HG03175 (cell line): ENCODE measurements around the gene ACVR1.

ENCODE experiments used
- ATAC-seq: cut with Tn5 transposase; IDR thresholded peaks from one replicate; pipeline ENCODE4 v1.9.1; 2021; ENCODE audit warnings: mild to moderate bottlenecking, moderate library complexity; ENCODE audit not compliant: unreplicated experiment

Gene ACVR1

GRCh38 chr2:157857881-157858280 is 18.2 kb downstream of the ACVR1 start:
- ATAC-seq, result no peak

- ATAC-seq, result no peak
Observed at GRCh38 chr2:157856187-157856515, 20.0 kb downstream of the ACVR1 start.

GRCh38 chr2:157853820-157854219 is 22.3 kb downstream of the ACVR1 start:
- no peak for ATAC-seq

GRCh38 chr2:157853211-157853610 is 22.9 kb downstream of the ACVR1 start:
- ATAC-seq, result no peak

DNA sequence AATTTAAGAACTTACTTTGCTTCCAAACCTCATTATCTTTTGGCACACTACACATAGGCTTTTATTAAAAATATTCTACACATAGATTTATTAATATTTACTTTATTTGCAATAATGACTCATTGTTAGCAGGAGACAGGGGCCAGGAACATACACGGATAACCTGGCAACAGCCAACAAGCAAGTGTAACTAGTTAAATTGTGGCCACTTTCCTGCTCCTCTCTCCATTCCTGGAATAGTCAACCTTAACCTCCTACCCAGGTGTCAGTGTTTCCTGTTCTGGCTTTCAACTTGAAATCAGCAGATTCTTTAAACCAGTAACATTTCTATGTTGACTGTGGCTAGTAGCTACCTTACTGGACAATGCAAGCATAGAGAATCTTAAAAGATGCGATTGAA is 26.5 kb downstream of the ACVR1 start:
- no peak for ATAC-seq

GRCh38 chr2:157848213-157848612 is 27.9 kb downstream of the ACVR1 start:
- no peak for ATAC-seq

- ATAC-seq, result no peak
Observed at GRCh38 chr2:157845081-157845480, 31.0 kb downstream of the ACVR1 start.

DNA sequence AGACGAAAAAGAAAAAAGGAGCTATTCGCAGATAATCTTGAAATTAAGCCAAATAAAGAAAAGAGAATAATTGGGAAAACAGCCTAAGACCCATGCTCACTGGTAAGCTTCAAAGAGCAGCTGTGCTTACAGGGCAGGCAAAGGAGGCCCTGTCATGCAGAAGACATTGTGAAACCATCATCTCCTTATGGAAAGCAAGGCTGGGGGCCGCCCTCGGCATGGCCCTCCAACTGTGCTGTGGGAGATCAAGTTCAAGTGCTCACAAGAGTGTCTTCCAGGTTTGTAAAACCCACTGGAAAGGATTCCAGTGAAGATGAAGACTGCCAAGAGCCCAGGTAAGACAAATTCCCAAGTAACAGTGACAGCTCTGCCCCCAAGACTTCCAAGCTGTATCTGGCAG is 32.2 kb downstream of the ACVR1 start:
- ATAC-seq, result no peak

GRCh38 chr2:157843081-157843480 is 33.0 kb downstream of the ACVR1 start:
- no peak for ATAC-seq

DNA sequence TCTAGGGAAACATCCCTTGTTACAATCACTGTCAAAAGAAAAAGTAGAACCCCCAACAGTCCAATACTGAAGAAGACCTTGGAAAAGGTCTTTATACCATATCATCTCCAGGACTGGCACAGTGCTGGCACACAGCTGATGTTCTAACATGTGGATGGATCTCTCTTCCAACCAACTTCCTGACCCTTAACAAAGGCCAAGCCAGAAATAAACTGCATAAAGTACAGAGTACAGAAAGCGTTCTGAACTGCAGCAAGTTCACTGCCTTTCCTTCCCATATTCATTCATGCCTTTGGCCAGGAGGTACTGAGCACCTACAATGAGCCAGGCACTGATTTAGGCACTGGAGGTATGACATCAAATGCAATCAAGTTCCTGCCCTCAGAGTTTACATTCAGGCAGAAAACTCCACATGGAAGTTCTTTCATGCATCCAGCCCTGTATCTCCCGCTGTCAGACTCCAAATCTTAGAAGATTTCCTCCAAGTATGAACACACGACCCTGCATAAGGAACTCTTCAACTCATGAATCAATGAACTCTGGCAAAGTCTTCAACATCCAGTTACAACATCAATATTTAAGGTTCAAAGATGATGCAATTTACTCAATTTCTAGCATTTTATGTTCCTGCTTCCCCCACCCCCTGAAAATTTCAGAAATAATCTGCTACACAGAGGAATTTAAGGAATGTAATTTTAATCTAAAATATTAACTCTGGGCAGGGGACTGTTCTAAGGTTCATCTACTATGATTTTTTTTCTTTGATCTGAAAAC is 33.8 kb downstream of the ACVR1 start:
- ATAC-seq, result no peak

DNA sequence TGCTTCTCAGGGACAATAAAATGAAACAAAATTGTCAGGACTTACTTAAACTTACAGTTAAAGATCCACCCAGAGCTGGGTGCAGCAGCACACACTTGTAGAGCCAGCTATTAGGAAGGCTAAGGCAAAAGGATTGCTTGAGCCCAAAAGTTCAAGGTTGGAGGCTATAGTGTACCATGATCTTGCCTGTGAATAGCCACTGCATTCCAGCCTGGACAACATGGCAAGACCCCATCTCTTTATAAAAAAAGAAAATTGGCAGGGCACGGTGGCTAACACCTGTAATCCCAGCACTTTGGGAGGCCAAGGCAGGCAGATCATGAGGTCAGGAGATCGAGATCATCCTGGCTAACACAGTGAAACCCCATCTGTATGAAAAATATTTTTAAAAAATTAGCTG is 34.6 kb downstream of the ACVR1 start:
- no peak for ATAC-seq

DNA sequence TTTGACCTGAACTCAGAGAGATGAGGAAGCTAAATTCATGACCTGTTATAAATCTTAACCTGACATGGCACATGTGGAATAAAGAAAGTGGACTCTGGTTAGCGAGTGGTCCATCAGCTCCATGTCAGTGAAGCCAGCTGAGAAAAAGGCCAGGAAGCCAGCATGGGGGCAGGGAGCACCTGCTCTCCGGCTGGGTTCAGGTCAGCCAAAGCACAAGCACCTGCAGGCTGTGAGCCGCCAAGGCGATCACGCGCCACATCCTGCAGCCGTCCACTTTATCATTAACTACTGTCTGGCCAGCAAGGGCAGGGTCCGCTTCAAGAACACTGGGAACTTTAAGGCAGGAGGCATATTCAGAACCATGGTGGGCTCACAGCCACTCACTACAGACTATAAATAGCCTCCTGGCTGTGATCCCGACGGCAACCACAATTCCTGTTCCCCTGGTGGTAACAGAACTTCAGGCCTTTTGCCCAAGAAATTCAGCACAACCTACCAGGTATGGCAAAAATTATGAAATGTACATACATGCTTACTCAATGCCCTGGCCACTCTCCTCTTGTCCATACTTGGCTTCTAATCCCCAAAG is 35.5 kb downstream of the ACVR1 start:
- ATAC-seq, result no peak

DNA sequence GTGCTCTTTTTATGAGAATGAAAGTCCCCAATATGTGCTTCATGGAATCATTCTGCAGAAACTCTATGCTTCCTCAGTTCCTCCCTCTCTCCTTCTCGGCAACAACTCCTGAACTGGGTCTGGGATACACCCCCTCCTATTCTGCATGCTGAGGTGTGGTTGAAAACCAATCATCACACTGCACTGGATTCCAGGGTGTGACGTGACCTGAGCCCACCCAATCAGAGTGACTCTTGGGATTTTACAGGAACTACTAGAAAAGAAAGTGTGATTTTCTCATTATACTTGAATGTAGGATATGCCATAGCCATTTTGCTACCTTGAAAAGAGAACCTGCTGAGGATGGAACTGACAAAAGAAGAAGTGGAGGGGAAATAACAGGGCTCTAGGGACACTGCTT is 36.3 kb downstream of the ACVR1 start:
- no peak for ATAC-seq

- no peak for ATAC-seq
Observed at GRCh38 chr2:157839162-157839801, 36.8 kb downstream of the ACVR1 start.

- no peak for ATAC-seq
Observed at GRCh38 chr2:157838442-157839161, 37.5 kb downstream of the ACVR1 start.

- no peak for ATAC-seq
Observed at GRCh38 chr2:157837851-157838441, 38.2 kb downstream of the ACVR1 start.

GRCh38 chr2:157836531-157836930 is 39.6 kb downstream of the ACVR1 start:
- no peak for ATAC-seq

DNA sequence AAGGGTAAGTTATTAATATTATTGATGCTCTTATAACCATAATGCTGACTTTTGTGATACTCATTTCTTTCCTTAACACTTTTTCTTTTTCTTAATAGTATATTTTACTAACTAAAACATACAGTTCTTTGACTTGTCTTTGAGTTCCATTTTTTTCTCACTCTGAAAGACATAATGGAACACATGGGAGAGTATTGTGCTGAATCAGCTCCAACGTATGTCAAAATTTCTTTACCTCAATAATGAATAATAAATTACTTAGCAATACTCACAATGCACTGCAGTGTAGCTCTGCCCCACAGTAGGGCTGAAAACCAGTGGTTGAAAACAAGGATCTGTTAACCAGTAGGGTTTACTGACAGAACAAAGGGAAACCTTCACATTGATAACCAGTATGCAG is 40.7 kb downstream of the ACVR1 start:
- no peak for ATAC-seq

DNA sequence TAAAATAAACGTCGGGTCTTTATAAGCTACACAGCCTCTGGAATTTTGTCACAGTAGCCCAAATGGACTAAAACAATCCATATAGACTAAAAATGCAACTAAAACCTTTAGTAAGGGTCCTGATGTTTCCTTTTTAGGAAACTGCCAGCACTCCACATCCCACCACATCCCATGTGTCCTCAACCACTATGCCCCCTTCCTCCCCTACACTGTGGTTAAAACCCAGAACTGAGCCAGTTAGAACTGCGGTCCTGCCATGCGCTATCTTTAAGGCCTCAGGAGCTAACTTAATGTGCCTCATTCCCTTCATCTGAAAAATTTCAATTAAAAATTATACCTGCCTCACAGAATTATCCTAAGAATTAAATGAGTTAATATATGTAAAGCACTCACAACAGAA is 41.1 kb downstream of the ACVR1 start:
- ATAC-seq, result no peak

DNA sequence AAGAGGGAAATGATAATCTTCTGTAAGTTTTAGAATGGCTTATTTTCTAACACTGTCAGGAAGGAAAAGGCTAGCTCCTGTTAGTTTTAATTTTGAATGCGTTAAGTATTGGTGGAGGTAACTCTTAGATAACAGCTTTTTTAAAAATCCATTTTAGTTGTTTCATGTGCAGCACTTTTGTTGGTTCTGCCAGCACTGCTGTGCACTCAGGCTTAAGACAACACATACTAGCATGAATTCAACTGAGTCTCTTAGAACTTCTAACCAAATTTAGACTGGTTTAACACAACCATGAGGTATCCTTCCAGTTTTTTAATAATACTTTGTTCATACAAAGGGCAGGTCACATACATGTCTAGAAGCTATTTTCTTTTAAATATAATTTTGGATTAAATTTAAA is 42.4 kb downstream of the ACVR1 start:
- ATAC-seq, result no peak

- ATAC-seq, result no peak
Observed at GRCh38 chr2:157831573-157832315, 44.4 kb downstream of the ACVR1 start.
